ENCODE measurements around the gene CARD10. TPM values are rescaled to one million over a fixed set of nuclear protein-coding genes. Genes with fewer than 3 reads are reported as not detected.
"Not testable (repeated sequence)": the region's sequence is repeated elsewhere in the genome, so short reads cannot be mapped to it uniquely, and the experiment has no call there.

CARD10 gene
- total RNA-seq, 1 experiment from 2014 or later, result 0.26 TPM

DNA sequence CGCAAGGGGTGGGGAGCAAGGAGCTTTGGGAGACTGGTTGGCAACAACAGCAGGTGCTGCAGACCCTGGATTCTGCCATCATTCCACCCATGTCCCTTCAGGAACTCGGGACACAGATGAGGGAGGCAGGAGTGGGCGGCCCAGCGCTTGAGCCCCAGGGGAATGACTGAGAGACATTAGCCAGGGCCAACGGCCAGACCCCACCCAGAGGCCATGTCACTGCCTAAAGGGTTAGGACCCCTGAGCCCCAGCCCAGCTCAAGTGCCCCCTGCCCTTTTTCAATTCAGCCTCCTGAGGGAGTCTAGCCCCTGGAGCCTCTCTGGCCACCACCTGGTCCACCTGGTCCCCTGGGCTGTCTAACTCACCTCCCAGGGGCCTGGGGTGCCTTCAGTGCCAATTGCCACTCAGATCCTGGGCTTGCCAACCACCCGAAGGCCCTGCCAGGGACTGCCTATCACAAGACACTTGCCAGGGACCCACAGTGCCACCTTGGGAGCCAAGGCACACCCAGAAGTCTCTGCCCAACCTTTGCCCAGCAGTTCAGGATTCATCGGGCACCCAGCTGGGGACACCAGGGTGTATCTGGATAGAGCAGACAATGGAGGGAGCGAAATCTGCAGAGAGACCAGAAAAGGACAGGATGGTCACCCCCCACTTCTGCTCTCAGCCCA lies 49.7 kb downstream of the CARD10 start:
- H3K9me3 ChIP-seq (ENCODE audit: low read depth, low read length, poor library complexity, severe bottlenecking), result no peaks in the 10 kb centered on the region
- H3K4me3 ChIP-seq (ENCODE audit: low read depth, low read length, poor library complexity, severe bottlenecking), result no peak overlapping the region
- no peaks in the 10 kb centered on the region for H3K4me1 ChIP-seq (ENCODE audit: insufficient read depth, low read length, poor library complexity, severe bottlenecking)
- intact Hi-C loops (cut with micrococcal nuclease; ENCODE audit: unreplicated experiment), result no loop called here
- BruUV-seq (replicated peaks), result no TSS peak
- H3K27ac ChIP-seq (ENCODE audit: low read depth, low read length, poor library complexity, severe bottlenecking), result no peak overlapping the region
- H3K27me3 ChIP-seq (replicated peaks; ENCODE audit: insufficient read depth, low read depth, low read length, poor library complexity), result no peaks in the 10 kb centered on the region
- ChIA-PET POLR2A (ENCODE audit: low non-redundant PET) (no interaction called here), CTCF (no interaction called here)
- DNase-seq (ENCODE audit: low spot score), result no peak
- TF ChIP-seq, protein P1, sequence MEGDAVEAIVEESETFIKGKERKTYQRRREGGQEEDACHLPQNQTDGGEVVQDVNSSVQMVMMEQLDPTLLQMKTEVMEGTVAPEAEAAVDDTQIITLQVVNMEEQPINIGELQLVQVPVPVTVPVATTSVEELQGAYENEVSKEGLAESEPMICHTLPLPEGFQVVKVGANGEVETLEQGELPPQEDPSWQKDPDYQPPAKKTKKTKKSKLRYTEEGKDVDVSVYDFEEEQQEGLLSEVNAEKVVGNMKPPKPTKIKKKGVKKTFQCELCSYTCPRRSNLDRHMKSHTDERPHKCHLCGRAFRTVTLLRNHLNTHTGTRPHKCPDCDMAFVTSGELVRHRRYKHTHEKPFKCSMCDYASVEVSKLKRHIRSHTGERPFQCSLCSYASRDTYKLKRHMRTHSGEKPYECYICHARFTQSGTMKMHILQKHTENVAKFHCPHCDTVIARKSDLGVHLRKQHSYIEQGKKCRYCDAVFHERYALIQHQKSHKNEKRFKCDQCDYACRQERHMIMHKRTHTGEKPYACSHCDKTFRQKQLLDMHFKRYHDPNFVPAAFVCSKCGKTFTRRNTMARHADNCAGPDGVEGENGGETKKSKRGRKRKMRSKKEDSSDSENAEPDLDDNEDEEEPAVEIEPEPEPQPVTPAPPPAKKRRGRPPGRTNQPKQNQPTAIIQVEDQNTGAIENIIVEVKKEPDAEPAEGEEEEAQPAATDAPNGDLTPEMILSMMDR (conservative IDR thresholded peaks at IDR 0.05; ENCODE audit: low read depth, low read length), result no peak
- TF ChIP-seq EZH2 (IDR thresholded peaks at IDR 0.05; ENCODE audit: borderline replicate concordance, low read depth, low read length, poor library complexity, severe bottlenecking), result no peak
- H3K36me3 ChIP-seq (ENCODE audit: insufficient read depth, low read length, poor library complexity, severe bottlenecking), result no peaks in the 10 kb centered on the region

DNA sequence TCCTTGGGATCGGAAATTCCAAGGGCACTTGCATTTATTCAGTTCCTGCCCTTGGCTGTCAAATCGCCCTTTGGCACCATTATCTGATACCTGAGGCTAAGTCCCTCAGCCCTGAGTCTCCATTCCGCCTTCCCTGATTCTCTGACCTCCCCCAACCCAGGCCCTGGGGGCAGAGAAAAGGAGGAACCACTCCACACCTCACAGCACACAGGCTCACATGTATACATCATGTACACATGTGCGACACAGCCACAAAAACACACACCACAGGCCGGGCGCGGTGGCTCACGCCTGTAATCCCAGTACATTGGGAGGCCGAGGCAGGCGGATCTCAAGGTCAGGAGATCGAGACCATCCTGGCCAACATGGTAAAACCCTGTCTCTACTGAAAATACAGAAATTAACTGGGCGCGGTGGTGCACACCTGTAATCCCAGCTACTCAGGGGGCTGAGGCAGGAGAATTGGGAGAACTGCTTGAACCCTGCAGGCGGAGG lies 51.0 kb downstream of the CARD10 start:
- POLR2A ChIA-PET (ENCODE audit: low non-redundant PET); H3K27ac ChIP-seq (ENCODE audit: low read depth, low read length, poor library complexity, severe bottlenecking); H3K9me3 ChIP-seq (ENCODE audit: low read depth, low read length, poor library complexity, severe bottlenecking); CTCF ChIA-PET; H3K4me1 ChIP-seq (ENCODE audit: insufficient read depth, low read length, poor library complexity, severe bottlenecking); BruUV-seq (replicated peaks); H3K27me3 ChIP-seq (replicated peaks; ENCODE audit: insufficient read depth, low read depth, low read length, poor library complexity); DNase-seq (ENCODE audit: low spot score); H3K4me3 ChIP-seq (ENCODE audit: low read depth, low read length, poor library complexity, severe bottlenecking); intact Hi-C loops (cut with micrococcal nuclease; ENCODE audit: unreplicated experiment); H3K36me3 ChIP-seq (ENCODE audit: insufficient read depth, low read length, poor library complexity, severe bottlenecking): not testable (repeated sequence)

DNA sequence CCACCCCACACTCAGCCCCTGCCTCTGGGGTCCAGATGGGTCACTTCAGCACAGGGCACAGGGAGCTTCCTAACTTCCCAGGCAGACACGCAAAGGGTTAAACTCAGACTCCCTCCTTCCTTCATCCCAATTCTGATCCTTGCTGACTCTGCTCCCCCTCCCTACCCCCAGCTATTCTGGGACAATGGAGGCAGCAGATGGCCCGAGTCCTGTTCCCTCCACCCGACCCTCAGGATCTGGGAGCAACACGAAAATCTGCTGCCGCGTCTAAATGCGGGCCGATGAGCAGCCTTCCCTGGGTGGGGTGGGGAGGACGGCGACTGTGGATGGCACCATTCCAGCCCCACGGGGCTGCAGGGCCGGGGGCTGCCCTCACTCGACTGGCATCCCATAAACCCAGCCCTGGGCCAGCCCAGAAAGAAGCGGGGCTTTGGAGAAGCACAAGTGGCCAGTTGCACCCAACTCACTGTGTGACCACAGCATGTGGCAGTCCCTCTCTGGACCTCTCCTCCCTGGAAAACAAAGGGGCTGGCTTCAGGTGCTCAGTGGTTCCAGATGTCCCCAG lies 51.7 kb downstream of the CARD10 start:
- Histone ChIP-seq H3K4me3 (ENCODE audit: low read depth, low read length, poor library complexity, severe bottlenecking) (no peak overlapping the region), H3K9me3 (ENCODE audit: low read depth, low read length, poor library complexity, severe bottlenecking) (no peaks in the 10 kb centered on the region), H3K27me3 (replicated peaks; ENCODE audit: insufficient read depth, low read depth, low read length, poor library complexity) (no peaks in the 10 kb centered on the region), H3K4me1 (ENCODE audit: insufficient read depth, low read length, poor library complexity, severe bottlenecking) (no peaks in the 10 kb centered on the region), H3K36me3 (ENCODE audit: insufficient read depth, low read length, poor library complexity, severe bottlenecking) (no peaks in the 10 kb centered on the region), H3K27ac (ENCODE audit: low read depth, low read length, poor library complexity, severe bottlenecking) (no peak overlapping the region)
- no peak for DNase-seq (ENCODE audit: low spot score)
- BruUV-seq (replicated peaks), result no TSS peak
- no peak for TF ChIP-seq EZH2 (IDR thresholded peaks at IDR 0.05; ENCODE audit: borderline replicate concordance, low read depth, low read length, poor library complexity, severe bottlenecking)
- TF ChIP-seq, protein P1 (conservative IDR thresholded peaks at IDR 0.05; ENCODE audit: low read depth, low read length), result no peak
- CTCF ChIA-PET, result no interaction called here
- POLR2A ChIA-PET (ENCODE audit: low non-redundant PET), result no interaction called here
- intact Hi-C loops (cut with micrococcal nuclease; ENCODE audit: unreplicated experiment), result no loop called here

- H3K4me1 ChIP-seq (ENCODE audit: insufficient read depth, low read length, poor library complexity, severe bottlenecking), result no peaks in the 10 kb centered on the region
- TF ChIP-seq EZH2 (IDR thresholded peaks at IDR 0.05; ENCODE audit: borderline replicate concordance, low read depth, low read length, poor library complexity, severe bottlenecking), result no peak
- TF ChIP-seq, protein P1 (conservative IDR thresholded peaks at IDR 0.05; ENCODE audit: low read depth, low read length), result no peak
- no peaks in the 10 kb centered on the region for H3K36me3 ChIP-seq (ENCODE audit: insufficient read depth, low read length, poor library complexity, severe bottlenecking)
- BruUV-seq (replicated peaks), result no TSS peak
- H3K27me3 ChIP-seq (replicated peaks; ENCODE audit: insufficient read depth, low read depth, low read length, poor library complexity), result no peaks in the 10 kb centered on the region
- intact Hi-C loops (cut with micrococcal nuclease; ENCODE audit: unreplicated experiment), result no loop called here
- H3K27ac ChIP-seq (ENCODE audit: low read depth, low read length, poor library complexity, severe bottlenecking), result no peak overlapping the region
- CTCF ChIA-PET, result no interaction called here
- no peak overlapping the region for H3K4me3 ChIP-seq (ENCODE audit: low read depth, low read length, poor library complexity, severe bottlenecking)
- H3K9me3 ChIP-seq (ENCODE audit: low read depth, low read length, poor library complexity, severe bottlenecking), result no peaks in the 10 kb centered on the region
- POLR2A ChIA-PET (ENCODE audit: low non-redundant PET), result no interaction called here
- peak; percentile 42 for DNase-seq (ENCODE audit: low spot score)
Observed at GRCh38 chr22:37464181-37464580, 55.0 kb downstream of the CARD10 start.

Measured in A673 (cell line).